DMS 273 (cell line): Measurements from ENCODE around the gene H3-3A.

Experiments
- DNase-seq: peaks from one replicate; lab custom pipeline; 2025; ENCODE audit not compliant: unreplicated experiment; lab: John Stamatoyannopoulos, UW

H3-3A gene

DNA sequence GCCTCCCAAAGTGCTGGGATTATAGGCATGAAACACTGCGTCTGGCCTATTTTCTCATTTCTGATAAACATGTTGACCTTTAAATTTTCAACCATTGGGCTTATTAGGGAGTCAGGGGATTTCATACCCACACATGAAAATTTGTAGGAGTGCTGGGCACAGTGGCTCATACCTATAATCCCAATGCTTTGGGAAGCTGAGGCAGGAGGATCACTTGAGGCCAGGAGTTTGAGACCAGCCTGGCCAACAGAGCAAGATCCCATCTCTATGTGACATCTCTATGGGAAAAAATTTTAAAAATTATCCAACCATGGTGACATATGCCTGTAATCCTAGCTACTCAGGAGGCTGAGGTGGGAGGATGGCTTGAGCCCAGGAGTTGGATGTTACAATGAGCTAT is 10.5 kb upstream of the H3-3A start:
- DNase-seq: no peak

DNA sequence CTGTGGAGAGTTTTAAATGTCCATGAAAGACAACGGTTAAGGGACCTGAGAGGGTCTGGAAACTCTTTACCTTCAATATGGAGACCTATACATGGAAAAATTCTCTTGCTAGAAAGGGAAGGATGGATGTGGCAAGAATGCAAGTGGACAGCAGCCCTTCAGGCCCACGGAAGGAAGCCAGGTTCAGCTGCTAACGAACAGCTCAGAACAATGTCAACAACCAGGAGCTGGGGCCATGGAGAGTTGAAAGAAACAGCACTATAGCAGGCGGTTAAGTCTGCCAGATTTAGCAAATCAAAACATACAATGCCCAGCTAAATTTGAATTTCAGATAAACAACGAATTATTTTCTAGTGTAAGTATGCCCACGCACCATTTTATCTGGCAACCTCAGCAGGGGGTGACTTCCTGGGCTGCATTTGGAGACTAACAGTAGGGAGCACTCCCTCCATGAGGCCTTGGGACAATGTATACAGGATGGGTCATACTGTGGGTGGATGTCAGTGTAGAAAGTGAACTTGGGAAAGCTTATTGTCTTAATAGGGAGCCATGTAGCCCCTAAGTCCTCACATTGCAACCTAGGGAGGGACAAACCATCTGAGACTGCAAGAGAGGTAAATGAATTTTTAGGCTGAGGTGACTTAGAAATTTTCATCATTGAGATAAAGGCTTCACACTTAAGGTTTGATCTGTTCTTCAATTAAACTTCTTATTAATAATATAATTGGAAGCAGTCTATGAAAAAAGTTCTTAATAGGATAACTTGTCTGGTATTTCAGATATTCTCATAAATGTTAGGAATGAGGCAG is 7.8 kb upstream of the H3-3A start:
- no peak for DNase-seq

GRCh38 chr1:226059709-226060108 is 2.8 kb upstream of the H3-3A start:
- DNase-seq: no peak

DNA sequence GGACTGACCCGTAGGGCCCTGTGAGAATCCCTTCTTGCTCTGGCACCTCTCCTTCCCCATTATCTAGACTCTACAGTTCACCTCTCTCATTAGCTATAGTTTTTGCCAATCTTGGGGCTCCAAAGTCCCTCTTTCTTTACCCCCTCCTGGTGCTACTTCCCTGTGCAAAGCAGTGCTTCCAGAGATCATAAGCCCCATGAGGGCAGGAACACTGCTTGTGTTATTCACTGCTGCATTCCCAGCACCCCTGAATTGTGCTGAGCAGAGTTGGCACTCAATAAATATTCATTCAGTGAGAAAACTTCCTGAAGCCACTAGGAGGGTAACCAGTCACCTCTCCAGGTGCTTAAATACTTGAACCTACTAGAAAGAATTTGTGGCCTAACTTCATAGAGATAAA is 2.1 kb upstream of the H3-3A start:
- DNase-seq: no peak

DNA sequence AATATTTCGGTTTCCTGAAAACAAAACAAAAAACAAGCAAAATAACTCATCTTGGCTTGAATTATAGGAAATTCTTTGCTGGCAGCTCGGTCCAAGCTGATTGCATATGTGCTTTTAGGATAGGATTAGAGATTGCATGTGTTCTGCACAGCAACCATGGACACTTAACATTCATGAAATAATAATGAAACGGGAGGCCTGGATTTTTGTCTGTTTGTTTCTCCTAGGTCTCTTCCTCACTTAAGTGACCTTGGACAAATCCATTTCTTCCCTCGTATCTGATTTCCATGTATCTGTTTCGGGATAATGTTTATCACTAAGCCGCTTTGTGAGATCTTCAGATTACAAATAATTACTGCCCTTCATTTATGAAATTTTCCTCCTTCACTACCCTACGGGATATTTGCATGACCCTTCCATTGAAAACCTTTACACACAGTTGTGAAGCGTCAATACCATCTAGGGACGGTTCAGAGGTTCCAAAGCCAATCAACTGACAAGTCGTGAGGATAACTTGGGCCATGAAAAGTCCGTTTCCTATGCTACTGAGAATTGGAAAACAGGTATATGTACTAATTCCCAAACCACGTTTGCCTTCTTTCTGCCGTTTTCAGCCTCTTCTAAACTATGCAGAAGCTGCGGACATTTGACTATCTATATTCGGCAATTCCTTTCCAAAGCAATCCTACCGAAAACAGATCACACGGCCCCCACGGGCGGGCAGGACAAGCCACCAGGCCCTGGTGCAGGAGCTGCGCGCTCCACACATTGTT is 1.3 kb upstream of the H3-3A start:
- no peak for DNase-seq

DNA sequence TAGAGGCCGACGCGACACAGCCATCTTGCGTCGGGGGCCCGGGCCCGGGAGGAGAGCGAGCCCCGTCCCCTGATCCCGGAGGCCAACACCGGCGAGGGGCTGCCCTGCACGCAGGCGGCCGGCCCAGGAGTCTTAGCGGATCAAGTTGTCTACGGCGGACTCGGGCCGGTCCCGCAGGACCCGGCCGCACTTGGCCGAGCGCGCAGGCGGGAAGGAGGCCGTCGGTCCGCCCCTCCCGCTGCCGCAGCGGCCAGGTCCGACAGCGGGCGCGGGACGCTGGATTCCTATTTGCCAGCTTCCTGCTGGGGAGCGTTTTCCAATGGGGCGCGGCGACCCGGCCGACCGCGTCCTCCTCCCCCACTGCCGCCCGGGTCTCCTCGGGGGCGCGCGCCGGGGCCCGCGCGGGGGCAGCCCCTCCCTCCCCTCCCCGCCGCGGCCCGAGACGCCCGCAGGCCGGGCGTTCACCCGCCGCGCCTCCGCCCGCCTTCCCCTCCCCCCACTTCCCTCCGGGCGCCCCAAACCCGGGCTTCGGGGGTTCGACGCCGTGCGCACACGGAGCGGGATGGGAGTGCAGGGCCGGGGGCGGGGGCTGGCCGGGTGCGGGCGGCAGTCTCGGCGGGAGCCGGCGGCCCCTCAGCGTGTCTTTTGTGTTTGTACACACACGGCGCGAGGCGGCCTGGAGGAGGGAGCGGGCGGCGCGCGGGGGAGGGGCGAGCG is 517 bp upstream of the H3-3A start:
- DNase-seq: peak; percentile 94

GRCh38 chr1:226063224-226063976 is 884 bp downstream of the H3-3A start:
- DNase-seq: peak; percentile 74

DNA sequence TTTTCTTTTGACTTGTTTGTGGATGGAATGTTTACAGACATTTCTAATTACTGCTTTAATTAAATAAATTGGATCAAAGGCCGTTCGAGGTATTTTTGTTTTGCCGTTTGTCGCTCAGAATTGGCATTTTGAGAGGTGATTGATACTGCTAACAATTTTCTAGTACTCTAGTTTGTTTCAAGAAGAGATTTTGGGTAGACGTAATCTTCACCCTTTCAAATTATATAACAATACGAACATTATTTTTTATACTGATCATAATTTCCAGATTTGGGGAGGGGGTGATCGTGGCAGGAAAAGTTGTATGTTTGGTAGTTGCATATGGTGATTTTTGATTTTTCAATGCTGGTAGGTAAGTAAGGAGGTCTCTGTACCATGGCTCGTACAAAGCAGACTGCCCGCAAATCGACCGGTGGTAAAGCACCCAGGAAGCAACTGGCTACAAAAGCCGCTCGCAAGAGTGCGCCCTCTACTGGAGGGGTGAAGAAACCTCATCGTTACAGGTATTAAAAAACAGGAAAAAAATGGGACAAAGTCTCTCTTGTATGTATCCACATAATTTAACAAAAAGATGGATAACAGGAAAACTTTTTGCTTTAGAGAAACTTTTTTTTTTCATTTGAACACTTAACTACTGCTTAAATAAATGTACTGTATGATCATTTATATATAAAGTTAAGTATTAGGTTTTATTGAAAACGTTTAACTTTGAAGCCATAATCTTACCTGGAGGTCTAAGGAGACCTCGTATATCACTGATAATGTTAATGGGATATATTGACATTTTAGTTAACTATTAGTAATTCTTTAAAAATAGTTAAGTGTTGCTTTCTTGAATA is 1.7 kb downstream of the H3-3A start:
- peak; percentile 43 for DNase-seq

GRCh38 chr1:226064816-226065248 is 2.3 kb downstream of the H3-3A start:
- DNase-seq: peak; percentile 68

DNA sequence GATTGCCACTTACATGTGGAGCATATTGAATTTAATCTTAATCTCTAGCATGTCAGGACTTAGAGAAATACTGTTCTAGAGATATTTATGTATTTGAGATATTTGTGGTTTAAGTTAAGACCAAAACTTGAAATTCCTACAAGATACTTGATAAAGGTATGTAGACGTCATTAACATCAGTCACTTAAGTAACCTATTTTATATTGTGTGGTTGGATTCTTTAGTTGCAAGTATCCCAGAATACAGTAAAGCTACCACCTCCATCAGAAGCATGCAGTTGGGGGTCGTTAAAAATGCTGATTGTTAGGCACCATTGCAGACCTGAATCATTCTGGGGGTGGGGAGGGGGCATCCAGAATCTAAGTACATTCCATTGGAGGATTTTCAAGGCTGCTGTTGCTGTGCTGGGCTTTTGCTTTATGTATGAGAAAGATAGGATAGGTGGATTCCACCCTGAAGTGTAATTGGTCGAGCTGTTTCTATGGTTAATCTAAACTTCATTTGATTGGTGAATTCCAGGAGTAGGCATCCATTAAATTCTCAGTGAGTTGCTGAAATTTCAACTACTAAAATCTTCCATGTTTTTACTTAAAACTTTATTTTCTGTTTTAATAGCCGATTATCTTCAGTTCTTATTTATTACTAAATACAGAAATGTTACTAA is 4.0 kb downstream of the H3-3A start:
- peak; percentile 53 for DNase-seq

DNA sequence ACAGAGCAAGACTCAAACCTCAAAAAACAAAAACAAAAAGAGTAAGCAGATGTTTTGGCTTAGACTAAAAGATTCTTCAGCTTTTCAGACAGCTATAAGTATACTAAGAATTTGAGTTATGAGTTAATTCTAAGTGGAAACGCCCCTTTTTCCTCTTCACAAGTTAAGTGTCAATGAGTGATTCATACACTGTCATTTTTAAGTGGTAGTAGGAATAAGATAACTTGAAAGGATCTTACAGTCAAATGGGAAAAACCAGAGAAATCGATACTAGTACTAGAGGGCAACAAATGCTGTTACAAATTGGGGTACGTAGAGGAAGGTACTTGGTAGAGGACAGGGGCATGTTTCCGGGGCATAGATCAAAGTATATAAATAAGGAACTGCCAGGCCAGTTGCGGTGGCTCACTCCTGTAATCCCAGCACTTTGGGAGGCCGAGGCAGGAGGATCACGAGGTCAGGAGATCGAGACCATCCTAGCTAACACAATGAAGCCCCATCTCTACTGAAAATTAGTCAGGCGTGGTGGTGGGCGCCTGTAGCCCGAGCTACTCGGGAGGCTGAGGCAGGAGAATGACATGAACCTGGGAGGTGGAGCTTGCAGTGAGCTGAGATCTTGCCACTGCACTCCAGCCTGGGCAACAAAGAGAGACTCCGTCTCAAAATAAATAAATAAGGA is 7.4 kb downstream of the H3-3A start:
- DNase-seq: no peak

DNA sequence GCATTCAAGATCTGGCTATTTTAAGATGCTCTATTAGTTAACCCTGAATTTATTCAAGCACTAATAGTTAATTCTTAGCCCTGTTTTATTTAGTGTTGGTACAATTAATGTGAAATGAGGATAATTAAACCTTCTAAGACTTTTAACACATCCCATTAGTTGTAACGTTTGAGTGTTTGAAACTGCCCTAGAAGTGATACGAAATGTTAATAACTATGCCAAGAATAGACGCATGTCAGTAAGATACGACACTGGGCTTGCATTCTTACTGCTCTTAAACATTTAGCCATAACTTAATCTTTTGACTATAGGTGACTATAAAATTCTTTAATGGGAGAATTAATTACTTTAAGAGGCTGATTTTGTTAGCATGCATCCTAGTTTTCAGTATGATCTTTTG is 9.8 kb downstream of the H3-3A start:
- no peak for DNase-seq

GRCh38 chr1:226073184-226073950 is 10.9 kb downstream of the H3-3A start:
- no peak for DNase-seq

GRCh38 chr1:226074046-226074445 is 11.5 kb downstream of the H3-3A start:
- no peak for DNase-seq

DNA sequence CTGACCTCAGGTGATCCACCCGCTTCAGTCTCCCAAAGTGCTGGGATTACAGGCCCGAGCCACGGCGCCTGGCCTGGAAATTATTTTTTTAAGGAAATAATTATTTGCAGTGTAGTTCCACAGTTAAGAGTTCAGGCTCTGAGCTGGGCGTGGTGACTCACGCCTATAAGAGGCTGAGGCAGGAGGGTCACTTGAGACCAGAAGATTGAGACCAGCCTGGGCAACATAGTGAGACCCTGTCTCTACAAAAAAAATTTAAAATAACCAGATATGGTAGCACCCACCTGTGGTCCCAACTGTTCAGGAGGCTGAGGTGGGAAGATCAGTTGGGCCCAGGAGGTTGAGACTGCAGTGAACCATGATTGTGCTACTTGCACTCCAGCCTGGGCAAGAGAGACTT is 13.9 kb downstream of the H3-3A start:
- DNase-seq: no peak

GRCh38 chr1:226078374-226078773 is 15.9 kb downstream of the H3-3A start:
- peak; percentile 42 for DNase-seq

DNA sequence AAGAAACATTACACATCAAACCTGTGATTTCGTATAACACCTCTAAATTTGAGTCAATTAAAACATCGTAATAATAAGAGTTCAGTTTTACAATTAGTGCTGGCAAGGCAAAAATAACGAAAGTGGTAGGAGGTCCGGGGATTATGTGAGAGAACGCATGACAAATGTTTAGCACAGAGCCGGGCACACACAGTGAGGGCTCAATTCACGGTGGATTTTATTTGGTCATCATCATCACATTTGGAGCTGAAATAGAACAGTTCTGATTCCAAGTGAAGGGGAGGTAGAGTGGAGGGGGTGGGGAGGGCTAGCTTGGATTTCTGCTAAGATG is 20.0 kb downstream of the H3-3A start:
- DNase-seq: no peak

DNA sequence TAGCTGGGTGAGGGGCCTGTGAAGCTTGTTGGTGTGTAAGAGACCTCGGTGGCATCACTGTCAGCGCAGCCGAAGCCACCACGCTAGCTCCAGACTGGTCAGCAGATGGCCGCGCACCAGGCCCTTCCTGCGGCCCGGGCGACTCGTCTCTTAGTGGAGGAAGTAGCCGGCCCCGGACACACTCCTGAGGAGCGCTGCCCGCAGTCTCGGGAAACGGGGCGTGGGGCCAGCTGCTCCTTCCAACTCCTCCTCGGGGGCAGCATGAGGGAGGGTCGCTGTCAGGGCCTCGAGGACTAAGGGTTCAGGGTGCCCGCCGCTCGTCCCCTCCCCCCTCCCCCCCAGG is 20.4 kb downstream of the H3-3A start:
- peak; percentile 72 for DNase-seq
